CD8-positive, alpha-beta memory T cell (primary cell): Measurements from ENCODE around the gene SAMD11. TPM values are rescaled to one million over a fixed set of nuclear protein-coding genes. Genes with fewer than 3 reads are reported as not detected.
A peak's percentile ranks its signal among the peaks of the same experiment; 100 is the strongest.

Experiments used
- CTCF ChIA-PET: fragments of 350-600 bp; sonication (Branson Sonifier 250); formaldehyde crosslinking; loops from one replicate; lab custom pipeline; 2021; ENCODE audit warnings: antibody characterized with exemption; lab: Charles Lee
- POLR2A ChIA-PET: fragments of 350-600 bp; sonication (Branson Sonifier 250); formaldehyde crosslinking; loops from one replicate; lab custom pipeline; 2021; ENCODE audit warnings: antibody characterized with exemption; lab: Charles Lee
- DNase-seq, 5 donors: peaks; one replicate each; pipeline versions ENCODE4 v3.0.0 to v3.0.0-alpha.2; 2020 to 2022; ENCODE audit warnings: mixed read lengths in 1 of 5
- H3K27ac ChIP-seq: one replicate; pipeline ENCODE4 v1.7.0; 2013; ENCODE audit warnings: low read depth, mild to moderate bottlenecking, low read length, moderate library complexity
- H3K27me3 ChIP-seq: 2 replicates; pipeline ENCODE4 v1.7.0; 2013; ENCODE audit warnings: low read length, mild to moderate bottlenecking; ENCODE audit not compliant: insufficient read depth, poor library complexity, severe bottlenecking
- H3K36me3 ChIP-seq: 2 replicates; pipeline ENCODE4 v1.7.0; 2013; ENCODE audit warnings: mild to moderate bottlenecking, low read length, moderate library complexity; ENCODE audit not compliant: insufficient read depth
- H3K4me1 ChIP-seq: 2 replicates; pipeline ENCODE4 v1.7.0; 2013; ENCODE audit warnings: mild to moderate bottlenecking, low read length, moderate library complexity; ENCODE audit not compliant: insufficient read depth
- H3K4me3 ChIP-seq: 2 replicates; pipeline ENCODE4 v1.7.0; 2013; ENCODE audit warnings: mild to moderate bottlenecking, low read length
- H3K9me3 ChIP-seq: 2 replicates; pipeline ENCODE4 v1.7.0; 2013; ENCODE audit warnings: mild to moderate bottlenecking, low read length
- H3K27ac Mint-ChIP-seq, 8 donors: one replicate each; pipeline ENCODE4 v1.8.0; 2020 to 2021; ENCODE audit warnings: mixed read lengths in 8 of 8, mild to moderate bottlenecking in 6 of 8, inconsistent platforms in 3 of 8, moderate library complexity in 3 of 8
- H3K27me3 Mint-ChIP-seq, 2 donors: one replicate each; pipeline ENCODE4 v1.8.0; 2020 to 2021; ENCODE audit warnings: mixed read lengths in 2 of 2, mild to moderate bottlenecking in 1 of 2, moderate library complexity in 1 of 2
- H3K36me3 Mint-ChIP-seq, 3 donors: one replicate each; pipeline ENCODE4 v1.8.0; 2020 to 2021; ENCODE audit warnings: mixed read lengths in 3 of 3, inconsistent platforms in 1 of 3, mild to moderate bottlenecking in 1 of 3
- H3K4me1 Mint-ChIP-seq, 3 donors: one replicate each; pipeline ENCODE4 v1.8.0; 2020 to 2021; ENCODE audit warnings: mixed read lengths in 3 of 3, inconsistent platforms in 1 of 3, mild to moderate bottlenecking in 1 of 3
- H3K4me3 Mint-ChIP-seq, 7 donors: one replicate each; pipeline ENCODE4 v1.8.0; 2020 to 2021; ENCODE audit warnings: mixed read lengths in 7 of 7, mild to moderate bottlenecking in 6 of 7, moderate library complexity in 4 of 7, inconsistent platforms in 2 of 7
- H3K9me3 Mint-ChIP-seq, 5 donors: one replicate each; pipeline ENCODE4 v1.8.0; 2020 to 2022; ENCODE audit warnings: mixed read lengths in 5 of 5, mild to moderate bottlenecking in 3 of 5, moderate library complexity in 2 of 5, inconsistent platforms in 1 of 5
- polyA plus RNA-seq: library from polyadenylated mRNA; unstranded; fragments of 300-500 nt; fragmentation: Illumina TruSeq; gene quantifications from one replicate; pipeline ENCODE4 v1.2.3, GENCODE V29; 2021
- total RNA-seq, 2 experiments: library from RNA; stranded (reverse); gene quantifications; one replicate each; pipeline ENCODE4 v1.2.3, GENCODE V29; 2021

SAMD11 gene
- total and polyA plus RNA-seq, 3 experiments from 2014 or later: 0.20 TPM; not detected in 2

DNA sequence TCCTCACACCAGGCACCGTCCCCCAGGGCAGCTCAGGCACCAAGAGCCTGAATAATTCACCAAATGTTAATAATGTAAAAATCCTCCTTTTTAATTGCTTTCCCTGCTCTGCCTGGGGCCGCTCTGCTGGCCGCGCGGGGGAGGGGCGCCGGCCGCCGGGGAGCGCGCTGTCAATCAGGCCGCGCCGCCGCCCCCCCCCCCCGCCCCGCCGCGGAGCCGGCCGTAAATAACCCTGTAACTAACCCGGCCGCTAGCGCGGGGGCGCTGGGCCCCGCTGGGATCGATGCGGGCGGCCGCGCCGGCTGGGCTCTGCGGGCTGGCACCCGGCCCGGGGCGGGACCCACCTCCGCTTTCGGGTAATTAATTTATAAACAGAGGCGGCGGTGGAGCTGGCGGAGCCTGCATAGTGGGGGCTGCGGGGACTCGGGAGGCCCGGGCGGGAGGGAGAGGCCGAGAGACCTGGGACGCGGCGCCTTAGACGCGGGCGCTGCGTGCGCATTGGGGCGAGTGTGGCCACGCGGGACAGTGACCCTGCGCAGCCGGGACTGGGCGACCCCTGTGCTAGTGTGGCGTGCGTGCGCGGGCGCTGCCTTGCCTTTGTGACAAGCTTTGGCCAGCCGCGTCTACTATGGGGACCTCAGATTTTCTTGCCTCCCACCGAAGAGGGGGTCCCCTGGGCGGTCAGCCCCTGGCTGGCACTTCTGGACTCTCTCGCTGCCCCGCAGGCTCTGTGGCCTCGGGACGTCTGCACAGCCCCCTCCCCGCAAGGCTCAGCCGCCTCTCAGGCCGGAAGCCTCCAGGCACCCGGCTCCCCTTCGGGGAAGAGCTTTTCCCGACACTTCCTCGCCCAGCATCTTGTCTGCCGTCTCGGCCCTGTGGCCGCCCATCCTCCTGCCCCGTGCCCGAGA, 16.6 kb downstream of the SAMD11 start:
- no peaks in the 10 kb centered on the region for H3K9me3 ChIP-seq
- Mint-ChIP-seq H3K27me3 (peaks cover 19 to 48% of the 10 kb centered on the region in 2 donors), H3K4me3 (peak overlapping the region; percentile 27 to 84 (median 50)), H3K27ac (no peak overlapping the region), H3K9me3 (no peaks in the 10 kb centered on the region), H3K4me1 (peaks cover 0 to 27% (median 7%) of the 10 kb centered on the region in 3 donors), H3K36me3 (peaks cover 0 to 9% (median 0%) of the 10 kb centered on the region in 3 donors)
- H3K36me3 ChIP-seq: no peaks in the 10 kb centered on the region
- H3K4me1 ChIP-seq: peaks cover 13% of the 10 kb centered on the region
- ChIA-PET POLR2A (interaction anchor here (0.8 kb wide), 1 partner anchor 14 kb away, joined by 3 read pairs; no protein-coding TSS in a partner anchor), CTCF (interaction anchor here (1.0 to 2.1 kb wide), 4 partner anchors 12 to 71 kb away, joined by 3 to 7 read pairs (median 4); no protein-coding TSS in a partner anchor)
- DNase-seq: peak in 2 of 5 donors; percentile 18 to 55
- H3K27me3 ChIP-seq: peaks cover 26% of the 10 kb centered on the region
- no peak overlapping the region for H3K27ac ChIP-seq
- H3K4me3 ChIP-seq: peak overlapping the region; percentile 32

- Histone ChIP-seq H3K27me3 (peaks cover 22% of the 10 kb centered on the region), H3K4me1 (peaks cover 13% of the 10 kb centered on the region), H3K36me3 (no peaks in the 10 kb centered on the region), H3K4me3 (peak overlapping the region; percentile 32), H3K27ac (no peak overlapping the region), H3K9me3 (no peaks in the 10 kb centered on the region)
- H3K4me3 Mint-ChIP-seq: peak overlapping the region; percentile 27 to 84 (median 73)
- H3K9me3 Mint-ChIP-seq: no peaks in the 10 kb centered on the region
- H3K36me3 Mint-ChIP-seq: peaks cover 0 to 17% (median 0%) of the 10 kb centered on the region in 3 donors
- POLR2A ChIA-PET: interaction anchor here (0.8 to 1.2 kb wide), 2 partner anchors 14 to 15 kb away, joined by 3 to 8 read pairs; no protein-coding TSS in a partner anchor
- H3K4me1 Mint-ChIP-seq: peaks cover 0 to 27% (median 7%) of the 10 kb centered on the region in 3 donors
- DNase-seq: peak in 1 of 5 donors; percentile 55
- H3K27ac Mint-ChIP-seq: peak overlapping the region in 3 of 8 donors; percentile 36 to 84 (median 77)
- H3K27me3 Mint-ChIP-seq: peaks cover 19 to 45% of the 10 kb centered on the region in 2 donors
- CTCF ChIA-PET: interaction anchor here (1.0 to 2.1 kb wide), 3 partner anchors 11 to 72 kb away, joined by 4 to 7 read pairs (median 4); no protein-coding TSS in a partner anchor
These were observed 17.4 kb downstream of the SAMD11 start for GRCh38 chr1:941015-941587.

DNA sequence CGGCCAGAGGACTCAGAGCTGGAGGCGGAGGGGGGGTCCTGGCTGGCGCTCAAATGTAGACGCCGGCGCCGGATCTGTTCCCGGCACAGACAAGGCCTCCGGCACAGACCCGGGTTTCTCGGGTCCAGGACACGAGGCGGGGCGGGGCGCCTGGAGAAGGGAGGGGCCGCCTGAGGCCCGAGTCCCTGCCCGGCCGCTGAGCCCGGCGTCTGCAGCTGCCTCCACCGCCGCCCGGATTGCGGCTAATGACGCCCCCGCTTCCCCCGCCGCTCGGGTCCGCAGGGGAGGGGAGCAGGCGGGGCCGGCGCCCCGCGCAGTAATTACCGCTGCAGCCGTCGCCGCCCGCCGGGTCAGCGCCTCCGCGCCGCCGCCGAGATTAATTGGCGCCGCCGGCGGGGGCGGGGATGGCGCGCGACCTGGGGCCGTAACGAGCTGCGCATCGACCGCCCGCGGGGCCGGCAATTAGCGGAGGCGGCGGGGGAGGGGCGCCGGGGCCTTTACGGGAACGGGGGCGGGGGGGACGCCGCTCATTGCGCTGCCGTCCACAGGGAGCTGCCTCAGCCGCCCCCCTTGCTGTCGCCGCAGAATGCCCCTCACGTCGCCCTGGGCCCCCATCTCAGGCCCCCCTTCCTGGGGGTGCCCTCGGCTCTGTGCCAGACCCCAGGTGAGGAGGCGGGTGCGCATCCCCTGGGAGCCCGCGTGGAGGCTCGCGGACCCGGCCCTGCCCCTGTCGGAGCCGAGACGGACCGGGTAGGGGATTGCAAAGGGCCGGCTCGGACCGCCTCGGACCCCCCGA, 18.1 kb downstream of the SAMD11 start:
- Mint-ChIP-seq H3K36me3 (peaks cover 0 to 20% (median 0%) of the 10 kb centered on the region in 3 donors), H3K27me3 (peaks cover 19 to 43% of the 10 kb centered on the region in 2 donors), H3K4me3 (peak overlapping the region in 6 of 7 donors; percentile 70 to 84 (median 74)), H3K27ac (no peak overlapping the region), H3K4me1 (peaks cover 0 to 27% (median 7%) of the 10 kb centered on the region in 3 donors), H3K9me3 (no peaks in the 10 kb centered on the region)
- ChIA-PET CTCF (interaction anchor here (1.0 to 2.1 kb wide), 4 partner anchors 11 to 72 kb away, joined by 3 to 7 read pairs (median 4); no protein-coding TSS in a partner anchor), POLR2A (interaction anchor here (1.2 to 1.4 kb wide), 2 partner anchors 13 to 17 kb away, joined by 3 to 8 read pairs; partner anchors contain the start of gene NOC2L)
- peak in 1 of 5 donors; percentile 62 for DNase-seq
- H3K27me3 ChIP-seq: peaks cover 22% of the 10 kb centered on the region
- H3K4me1 ChIP-seq: peaks cover 13% of the 10 kb centered on the region
- H3K27ac ChIP-seq: no peak overlapping the region
- no peak overlapping the region for H3K4me3 ChIP-seq
- no peaks in the 10 kb centered on the region for H3K9me3 ChIP-seq
- no peaks in the 10 kb centered on the region for H3K36me3 ChIP-seq

DNA sequence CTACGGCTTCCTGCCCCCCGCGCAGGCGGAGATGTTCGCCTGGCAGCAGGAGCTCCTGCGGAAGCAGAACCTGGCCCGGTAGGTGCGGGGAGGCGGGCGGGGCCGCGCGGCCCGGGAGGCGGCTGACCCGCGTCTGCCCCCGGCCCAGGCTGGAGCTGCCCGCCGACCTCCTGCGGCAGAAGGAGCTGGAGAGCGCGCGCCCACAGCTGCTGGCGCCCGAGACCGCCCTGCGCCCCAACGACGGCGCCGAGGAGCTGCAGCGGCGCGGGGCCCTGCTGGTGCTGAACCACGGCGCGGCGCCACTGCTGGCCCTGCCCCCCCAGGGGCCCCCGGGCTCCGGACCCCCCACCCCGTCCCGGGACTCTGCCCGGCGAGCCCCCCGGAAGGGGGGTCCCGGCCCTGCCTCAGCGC, 18.7 kb downstream of the SAMD11 start:
- no peaks in the 10 kb centered on the region for H3K9me3 ChIP-seq
- no peak overlapping the region for H3K4me3 Mint-ChIP-seq
- peaks cover 0 to 27% (median 7%) of the 10 kb centered on the region in 3 donors for H3K4me1 Mint-ChIP-seq
- H3K27ac Mint-ChIP-seq: no peak overlapping the region
- H3K36me3 ChIP-seq: no peaks in the 10 kb centered on the region
- H3K9me3 Mint-ChIP-seq: no peaks in the 10 kb centered on the region
- ChIA-PET CTCF (interaction anchor here (1.3 to 2.1 kb wide), 3 partner anchors 16 to 76 kb away, joined by 3 to 7 read pairs (median 4); no protein-coding TSS in a partner anchor), POLR2A (interaction anchor here (1.2 to 1.4 kb wide), 2 partner anchors 12 to 17 kb away, joined by 3 to 8 read pairs; partner anchors contain the start of gene NOC2L)
- H3K27me3 ChIP-seq: peaks cover 22% of the 10 kb centered on the region
- H3K27ac ChIP-seq: no peak overlapping the region
- peaks cover 0 to 26% (median 4%) of the 10 kb centered on the region in 3 donors for H3K36me3 Mint-ChIP-seq
- no peak overlapping the region for H3K4me3 ChIP-seq
- H3K4me1 ChIP-seq: peaks cover 13% of the 10 kb centered on the region
- no peak for DNase-seq
- H3K27me3 Mint-ChIP-seq: peaks cover 19 to 40% of the 10 kb centered on the region in 2 donors

GRCh38 chr1:942864-943533, 19.3 kb downstream of the SAMD11 start:
- Histone ChIP-seq H3K4me1 (peaks cover 13% of the 10 kb centered on the region), H3K9me3 (no peaks in the 10 kb centered on the region), H3K36me3 (no peaks in the 10 kb centered on the region), H3K27ac (no peak overlapping the region), H3K27me3 (peaks cover 22% of the 10 kb centered on the region), H3K4me3 (no peak overlapping the region)
- Mint-ChIP-seq H3K36me3 (peaks cover 0 to 30% (median 4%) of the 10 kb centered on the region in 3 donors), H3K4me3 (peak overlapping the region in 2 of 7 donors; percentile 37 to 65), H3K27me3 (peaks cover 19 to 36% of the 10 kb centered on the region in 2 donors), H3K4me1 (peaks cover 0 to 27% (median 7%) of the 10 kb centered on the region in 3 donors), H3K27ac (no peak overlapping the region), H3K9me3 (no peaks in the 10 kb centered on the region)
- ChIA-PET POLR2A (interaction anchor here (0.6 to 1.4 kb wide), 3 partner anchors 16 to 337 kb away, joined by 3 to 7 read pairs (median 5); partner anchors contain the start of genes NOC2L and SCNN1D), CTCF (interaction anchor here (0.6 to 2.1 kb wide), 4 partner anchors 17 to 76 kb away, joined by 3 to 7 read pairs (median 4); no protein-coding TSS in a partner anchor)
- DNase-seq: no peak

- Mint-ChIP-seq H3K27me3 (peaks cover 17 to 30% of the 10 kb centered on the region in 2 donors), H3K36me3 (peaks cover under 1 to 36% (median 4%) of the 10 kb centered on the region in 3 donors), H3K4me1 (peaks cover 0 to 27% (median 7%) of the 10 kb centered on the region in 3 donors), H3K4me3 (peak overlapping the region in 2 of 7 donors; percentile 65 to 80), H3K27ac (no peak overlapping the region), H3K9me3 (no peaks in the 10 kb centered on the region)
- no peaks in the 10 kb centered on the region for H3K9me3 ChIP-seq
- no peak for DNase-seq
- peaks cover 22% of the 10 kb centered on the region for H3K27me3 ChIP-seq
- H3K4me1 ChIP-seq: peaks cover 13% of the 10 kb centered on the region
- POLR2A ChIA-PET: interaction anchor here (0.6 to 1.4 kb wide), 3 partner anchors 15 to 337 kb away, joined by 3 to 7 read pairs (median 5); partner anchors contain the start of genes NOC2L and SCNN1D
- H3K36me3 ChIP-seq: no peaks in the 10 kb centered on the region
- no peak overlapping the region for H3K4me3 ChIP-seq
- no peak overlapping the region for H3K27ac ChIP-seq
- CTCF ChIA-PET: interaction anchor here (0.6 to 1.3 kb wide), 2 partner anchors 16 to 75 kb away, joined by 3 to 4 read pairs; no protein-coding TSS in a partner anchor
These were observed 20.0 kb downstream of the SAMD11 start for GRCh38 chr1:943545-944340.
